ENCODE measurements around the gene CD164.

The CD164 gene

DNA sequence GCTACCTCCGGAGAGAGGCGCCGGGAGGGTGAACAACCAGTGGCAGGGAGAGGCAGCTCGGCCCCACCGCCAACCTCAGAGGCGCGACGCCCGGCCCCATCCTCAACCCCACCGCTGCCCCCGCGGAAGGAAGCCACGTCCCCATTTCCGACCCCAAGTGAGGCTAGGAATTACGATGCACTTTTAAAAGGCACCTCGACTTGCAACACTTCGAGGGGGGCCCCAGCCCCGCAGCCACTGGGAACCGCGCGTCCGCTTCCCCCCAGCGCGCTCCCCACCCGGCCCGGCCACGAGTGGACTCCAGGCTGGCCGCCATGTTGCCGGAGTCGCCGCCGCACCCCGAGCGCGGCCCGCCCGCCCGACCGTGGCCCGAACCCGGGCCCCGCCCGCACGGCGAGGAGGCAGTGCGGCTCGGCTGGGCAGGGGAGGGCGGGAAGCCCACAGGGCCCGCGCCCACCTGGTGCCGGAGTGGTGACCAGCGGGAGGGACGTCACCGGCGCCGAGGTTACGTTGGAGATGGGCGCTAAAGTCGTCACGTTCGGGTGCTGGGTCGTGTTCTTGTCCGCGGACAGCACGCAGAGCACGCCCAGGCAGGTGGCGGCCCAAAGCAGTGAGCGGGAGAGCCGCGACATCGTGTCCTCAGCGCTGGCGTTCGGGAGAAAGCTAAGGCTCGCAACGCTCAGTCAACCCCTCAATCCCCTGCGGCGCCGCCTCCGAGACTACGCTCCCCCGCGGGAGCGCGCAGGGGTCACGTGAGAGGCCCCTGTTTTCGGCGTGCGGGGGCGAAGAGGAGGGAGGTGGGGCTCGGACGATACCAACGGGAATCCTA, at the start of gene CD164:
Gene CD164, minus strand, starts transcription at position 721 of the 829 bp plus-strand sequence. Its CDS starts 89 bp downstream, at position 632.
- DNase-seq (ENCODE audit: low read depth), result peak; percentile 95
- TF ChIP-seq, protein P1, sequence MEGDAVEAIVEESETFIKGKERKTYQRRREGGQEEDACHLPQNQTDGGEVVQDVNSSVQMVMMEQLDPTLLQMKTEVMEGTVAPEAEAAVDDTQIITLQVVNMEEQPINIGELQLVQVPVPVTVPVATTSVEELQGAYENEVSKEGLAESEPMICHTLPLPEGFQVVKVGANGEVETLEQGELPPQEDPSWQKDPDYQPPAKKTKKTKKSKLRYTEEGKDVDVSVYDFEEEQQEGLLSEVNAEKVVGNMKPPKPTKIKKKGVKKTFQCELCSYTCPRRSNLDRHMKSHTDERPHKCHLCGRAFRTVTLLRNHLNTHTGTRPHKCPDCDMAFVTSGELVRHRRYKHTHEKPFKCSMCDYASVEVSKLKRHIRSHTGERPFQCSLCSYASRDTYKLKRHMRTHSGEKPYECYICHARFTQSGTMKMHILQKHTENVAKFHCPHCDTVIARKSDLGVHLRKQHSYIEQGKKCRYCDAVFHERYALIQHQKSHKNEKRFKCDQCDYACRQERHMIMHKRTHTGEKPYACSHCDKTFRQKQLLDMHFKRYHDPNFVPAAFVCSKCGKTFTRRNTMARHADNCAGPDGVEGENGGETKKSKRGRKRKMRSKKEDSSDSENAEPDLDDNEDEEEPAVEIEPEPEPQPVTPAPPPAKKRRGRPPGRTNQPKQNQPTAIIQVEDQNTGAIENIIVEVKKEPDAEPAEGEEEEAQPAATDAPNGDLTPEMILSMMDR (IDR thresholded peaks at IDR 0.05; ENCODE audit: insufficient read depth, low read depth, low read length, missing control alignments), result no peak
- peak within 1 kb of the TSS; percentile 63 for H3K4me3 ChIP-seq (ENCODE audit: low read length)

- no peak for DNase-seq (ENCODE audit: low read depth)
- TF ChIP-seq, protein P1 (IDR thresholded peaks at IDR 0.05; ENCODE audit: insufficient read depth, low read depth, low read length, missing control alignments), result no peak
- no peak overlapping the region for H3K4me3 ChIP-seq (ENCODE audit: low read length)
These were observed 47.2 kb upstream of the CD164 start for GRCh38 chr6:109429496-109429895.

DNA sequence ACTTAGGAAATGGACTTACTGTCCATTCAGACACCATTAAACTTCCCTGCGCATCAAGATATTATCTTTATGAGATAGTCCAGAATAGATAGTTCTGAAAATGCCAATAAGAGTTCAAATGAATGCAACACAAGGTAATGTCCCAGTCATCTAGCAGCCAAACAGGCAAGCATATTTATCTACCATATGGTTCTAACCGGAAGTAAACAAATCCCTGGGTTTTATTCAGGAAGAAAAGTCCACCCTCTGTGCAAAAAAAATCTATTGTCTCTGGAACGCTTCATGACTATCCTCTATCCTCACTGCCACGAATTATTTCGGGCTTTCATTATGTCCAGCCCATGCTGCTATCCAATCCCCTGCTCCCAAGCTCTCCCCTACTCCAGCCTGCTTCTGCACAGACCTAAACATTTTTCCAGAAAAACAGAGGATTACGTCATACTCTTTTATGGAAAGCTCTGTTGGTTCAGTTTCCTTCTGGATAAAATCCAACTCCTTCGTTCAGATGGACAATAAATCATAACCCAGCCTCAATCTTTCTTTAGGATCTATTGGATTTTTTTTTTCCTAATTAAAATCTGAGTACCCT, 46.7 kb upstream of the CD164 start:
- no peak for DNase-seq (ENCODE audit: low read depth)
- no peak overlapping the region for H3K4me3 ChIP-seq (ENCODE audit: low read length)
- TF ChIP-seq, protein P1 (IDR thresholded peaks at IDR 0.05; ENCODE audit: insufficient read depth, low read depth, low read length, missing control alignments), result no peak

GRCh38 chr6:109424946-109425345, 42.7 kb upstream of the CD164 start:
- DNase-seq (ENCODE audit: low read depth), result no peak
- TF ChIP-seq, protein P1 (IDR thresholded peaks at IDR 0.05; ENCODE audit: insufficient read depth, low read depth, low read length, missing control alignments), result no peak
- H3K4me3 ChIP-seq (ENCODE audit: low read length), result no peak overlapping the region

- no peak overlapping the region for H3K4me3 ChIP-seq (ENCODE audit: low read length)
- no peak for DNase-seq (ENCODE audit: low read depth)
- TF ChIP-seq, protein P1 (IDR thresholded peaks at IDR 0.05; ENCODE audit: insufficient read depth, low read depth, low read length, missing control alignments), result no peak
These were observed 38.9 kb upstream of the CD164 start for GRCh38 chr6:109421184-109421583.

DNA sequence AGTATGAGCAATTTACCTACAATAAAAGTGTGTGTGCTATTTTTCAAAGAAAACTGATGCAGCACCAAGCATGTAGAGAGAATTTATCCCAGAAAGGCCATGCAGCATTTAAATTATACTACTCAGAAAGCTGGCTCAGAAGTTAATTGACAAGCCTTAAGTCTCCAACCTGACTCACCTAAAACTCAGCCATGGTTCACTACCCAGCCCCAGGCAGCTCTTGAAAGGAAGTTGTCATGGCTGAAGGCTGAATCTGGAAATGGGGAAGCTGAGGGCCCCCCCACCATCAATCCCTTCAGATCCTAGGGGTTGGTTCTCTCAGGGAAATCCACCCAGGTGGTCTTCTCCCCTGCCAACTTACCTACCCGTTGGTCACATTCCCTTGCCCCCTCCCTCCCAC, 38.5 kb upstream of the CD164 start:
- TF ChIP-seq, protein P1 (IDR thresholded peaks at IDR 0.05; ENCODE audit: insufficient read depth, low read depth, low read length, missing control alignments), result no peak
- peak; percentile 86 for DNase-seq (ENCODE audit: low read depth)
- H3K4me3 ChIP-seq (ENCODE audit: low read length), result no peak overlapping the region

All from epithelial cell of esophagus (primary cell).